HG02763 (cell line): ENCODE measurements around the gene HOXB8.
A peak's percentile ranks its signal among the peaks of the same experiment; 100 is the strongest.

Experiments
- ATAC-seq: cut with Tn5 transposase; IDR thresholded peaks from one replicate; pipeline ENCODE4 v1.9.1; 2021; ENCODE audit warnings: mild to moderate bottlenecking, moderate library complexity; ENCODE audit not compliant: unreplicated experiment

The HOXB8 gene

DNA sequence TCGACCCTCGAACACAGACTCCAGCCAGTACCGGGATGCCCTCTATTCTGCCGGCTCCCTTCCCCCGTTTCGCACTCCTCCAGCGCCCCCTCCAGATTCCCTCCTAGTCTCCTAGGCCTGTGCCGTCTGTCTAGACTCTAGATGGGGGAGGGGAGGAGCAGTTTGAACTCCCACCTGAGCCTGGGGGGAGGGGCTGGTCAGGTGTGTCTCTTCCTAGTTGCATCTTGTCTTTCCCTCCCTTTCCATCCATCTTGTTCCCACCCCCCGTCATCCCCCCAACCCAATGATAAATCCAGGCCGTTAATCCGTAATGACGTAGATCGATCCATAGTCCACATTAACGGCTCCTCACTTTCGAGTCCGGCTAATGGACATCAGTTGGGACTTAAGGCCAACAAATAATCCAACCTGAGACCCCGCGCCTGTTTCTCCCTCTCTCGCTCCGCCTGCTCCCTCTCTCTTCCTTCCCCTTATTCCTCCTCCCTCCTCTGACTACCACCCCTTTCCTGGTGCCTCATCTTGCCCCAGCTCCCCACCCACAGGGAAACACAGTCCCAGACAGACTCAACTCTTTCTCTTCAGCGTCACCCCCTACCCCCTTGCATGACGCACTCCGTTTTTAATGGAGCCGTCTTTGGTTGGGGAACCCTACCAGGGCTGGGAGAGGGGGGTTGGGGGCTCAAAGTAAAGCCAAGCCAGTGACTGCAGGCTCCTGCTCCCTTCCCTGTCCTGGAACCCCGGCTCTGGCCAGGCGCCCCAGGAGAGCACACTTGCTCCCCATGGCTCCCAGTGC is 18.2 kb downstream of the HOXB8 start:
- ATAC-seq, result no peak

DNA sequence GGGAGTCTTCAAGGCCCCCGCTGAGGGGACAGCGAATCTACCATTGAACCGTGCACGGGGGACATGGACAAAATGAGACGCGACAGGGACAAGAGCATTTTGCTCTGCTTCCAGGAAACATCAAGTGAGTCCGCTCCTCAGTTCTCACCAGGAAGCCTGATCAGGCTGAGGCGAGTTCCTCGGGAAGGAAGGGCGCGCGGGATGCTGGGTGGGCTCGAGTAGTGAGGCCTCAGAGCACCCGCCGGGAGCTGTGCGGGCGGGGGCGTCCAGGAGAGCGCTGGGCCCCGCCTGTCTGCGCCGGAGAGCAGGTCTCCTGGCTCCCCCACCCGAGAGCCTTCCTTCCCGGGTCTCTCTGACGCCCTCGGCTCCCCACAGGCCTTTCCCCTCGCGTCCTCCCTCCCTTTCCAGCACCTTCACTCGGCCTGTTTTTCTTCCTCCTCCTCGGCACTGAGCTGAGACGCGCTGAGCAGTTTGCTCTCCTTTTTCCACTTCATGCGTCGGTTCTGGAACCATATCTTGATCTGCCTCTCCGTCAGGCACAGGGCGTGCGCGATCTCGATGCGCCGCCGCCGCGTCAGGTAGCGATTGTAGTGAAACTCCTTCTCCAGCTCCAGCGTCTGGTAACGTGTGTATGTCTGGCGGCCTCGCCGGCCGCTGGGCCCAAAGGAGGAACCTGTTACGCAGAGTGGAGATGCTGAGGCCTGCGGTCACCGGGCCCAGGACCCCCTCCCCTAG is 18.9 kb downstream of the HOXB8 start:
- no peak for ATAC-seq

DNA sequence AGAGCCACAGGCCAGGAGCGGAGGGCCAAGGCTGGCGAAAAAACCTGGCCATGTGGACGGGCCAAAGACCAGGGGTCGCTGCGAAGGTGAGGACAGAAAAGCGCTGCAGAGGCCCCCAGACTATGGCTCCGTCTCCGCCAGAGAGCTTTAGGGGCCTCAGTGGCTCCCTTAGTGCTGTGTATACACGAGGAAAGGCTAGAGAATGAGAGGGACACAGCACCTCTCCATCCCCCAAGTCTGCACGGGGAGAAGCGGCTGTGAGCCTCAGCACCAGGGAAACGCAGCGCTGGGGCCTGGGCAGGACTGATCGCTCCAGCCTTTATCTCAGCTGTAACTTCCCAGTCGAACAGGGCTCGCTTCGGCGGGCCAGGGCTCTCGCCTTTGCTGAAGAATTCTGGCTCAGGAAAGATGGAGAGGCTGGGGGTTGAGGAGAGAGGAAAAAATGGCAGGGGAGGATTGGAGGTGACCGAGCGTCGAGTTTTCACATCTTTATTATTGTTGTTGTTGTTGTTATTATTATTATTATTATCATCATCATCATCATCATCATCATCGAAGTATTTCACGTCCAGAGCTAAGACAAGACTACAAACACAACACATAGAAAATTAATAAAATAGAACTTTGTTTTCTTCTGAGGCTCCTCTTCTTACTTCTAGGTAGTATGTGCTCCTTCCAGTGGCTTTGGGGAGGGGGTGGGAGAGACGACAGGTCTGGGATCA is 19.7 kb downstream of the HOXB8 start:
- no peak for ATAC-seq

DNA sequence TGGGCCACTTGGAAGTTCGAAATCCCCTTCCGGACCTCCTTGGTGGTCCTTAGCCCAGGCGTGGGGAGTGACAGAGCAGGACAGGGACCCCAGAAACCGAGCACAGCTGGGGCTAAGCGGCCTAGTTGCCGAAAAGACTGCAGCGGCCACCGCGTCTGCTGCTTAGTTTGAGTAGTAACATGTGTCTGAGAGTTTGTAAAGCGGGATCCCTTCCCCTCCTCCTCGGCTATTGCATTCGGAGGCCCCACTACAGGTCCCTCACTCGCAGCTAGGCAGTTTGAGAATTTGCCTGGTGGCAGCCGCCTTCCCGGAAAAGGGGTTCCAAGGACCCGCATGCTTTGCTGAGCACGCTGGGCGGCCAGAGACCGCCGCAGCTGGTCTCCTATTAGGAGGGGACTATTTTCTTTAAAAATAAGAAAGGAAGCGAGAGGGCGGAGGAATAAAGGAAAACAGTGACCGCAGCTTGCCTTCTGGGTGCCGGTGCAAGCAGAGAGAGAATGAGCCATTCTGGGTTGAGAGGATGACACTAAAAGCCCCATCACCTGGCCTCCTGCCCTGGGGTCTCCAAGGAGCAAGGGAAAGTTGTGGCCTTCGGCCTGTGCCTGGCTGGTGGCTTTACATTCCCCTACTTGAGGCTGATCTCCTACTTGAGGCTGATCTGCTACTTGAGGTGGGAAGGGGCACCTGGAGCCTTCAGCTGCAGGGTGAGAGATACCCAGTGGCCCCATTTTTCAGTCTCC is 20.4 kb downstream of the HOXB8 start:
- ATAC-seq, result no peak

DNA sequence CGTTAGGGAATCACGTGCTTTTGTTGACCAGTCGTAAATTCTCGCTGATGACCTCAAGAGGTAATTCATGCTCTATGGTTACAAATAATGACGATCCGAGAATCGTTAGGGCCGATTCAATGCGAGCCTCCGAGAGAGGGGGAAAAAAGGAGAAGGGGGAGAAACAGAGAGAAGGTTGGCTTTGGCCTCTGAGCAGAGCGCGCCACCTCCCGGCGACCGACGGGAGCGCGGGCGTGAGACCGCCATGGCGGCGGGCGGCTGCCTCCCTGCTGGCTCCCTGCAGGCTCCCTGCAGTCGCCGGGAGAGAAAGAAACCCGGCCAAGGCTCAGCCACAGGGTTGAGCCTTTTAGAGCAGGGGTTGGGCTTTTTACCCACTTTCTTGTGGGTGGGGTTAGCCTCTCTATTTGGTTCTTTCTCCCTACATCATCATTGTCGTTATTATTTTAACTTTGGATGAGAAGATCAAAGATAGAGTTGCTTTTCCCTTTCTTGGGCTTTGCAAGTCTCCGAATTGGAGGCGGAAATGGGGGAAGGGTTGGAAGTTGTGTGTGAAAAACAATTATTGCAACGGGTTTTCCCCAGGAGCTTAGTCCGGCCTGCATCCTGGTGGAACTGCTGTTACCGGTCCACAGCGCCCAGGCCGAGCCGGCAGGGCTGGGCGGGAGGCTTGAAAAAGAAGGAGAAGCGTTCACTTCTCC is 21.1 kb downstream of the HOXB8 start:
- ATAC-seq, result peak; percentile 47

DNA sequence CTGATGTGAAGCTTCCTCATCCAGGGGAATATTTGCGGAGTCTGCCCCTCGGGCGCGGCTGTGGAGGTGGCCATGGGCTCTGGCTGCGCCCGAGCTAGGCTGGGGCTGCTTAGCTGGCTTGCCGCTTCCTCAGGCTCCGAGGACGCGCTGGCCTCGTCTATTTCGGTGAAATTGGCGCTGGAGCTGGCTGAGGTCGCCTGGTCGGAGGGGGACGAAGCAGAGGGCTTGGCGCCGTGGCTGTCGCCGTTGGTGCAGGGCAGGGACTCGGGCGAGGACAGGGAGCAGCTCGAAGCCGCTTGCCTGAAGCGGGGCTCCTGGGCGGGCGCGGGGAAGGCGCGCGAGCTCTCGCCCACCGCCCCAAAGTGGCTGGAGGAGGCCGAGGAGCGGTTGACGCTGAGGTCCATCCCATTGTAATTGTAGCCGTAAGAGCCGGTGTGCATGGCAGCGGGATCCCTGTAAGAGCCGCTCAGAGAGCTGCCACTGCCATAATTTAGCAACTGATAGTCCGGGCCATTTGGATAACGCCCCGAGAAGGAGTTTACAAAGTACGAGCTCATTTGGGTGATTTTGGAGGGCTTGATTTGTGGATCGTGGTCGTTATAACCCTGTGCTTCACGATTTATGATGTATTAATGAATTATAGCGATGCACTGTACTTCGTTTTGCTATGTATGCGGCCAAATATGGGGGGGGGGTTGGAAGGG is 21.8 kb downstream of the HOXB8 start, which contains the start of gene HOXB5:
Gene HOXB5 (minus strand): TSS at position 654 of the 704 bp plus-strand sequence. CDS start 97 bp downstream, at position 557.
- no peak for ATAC-seq

DNA sequence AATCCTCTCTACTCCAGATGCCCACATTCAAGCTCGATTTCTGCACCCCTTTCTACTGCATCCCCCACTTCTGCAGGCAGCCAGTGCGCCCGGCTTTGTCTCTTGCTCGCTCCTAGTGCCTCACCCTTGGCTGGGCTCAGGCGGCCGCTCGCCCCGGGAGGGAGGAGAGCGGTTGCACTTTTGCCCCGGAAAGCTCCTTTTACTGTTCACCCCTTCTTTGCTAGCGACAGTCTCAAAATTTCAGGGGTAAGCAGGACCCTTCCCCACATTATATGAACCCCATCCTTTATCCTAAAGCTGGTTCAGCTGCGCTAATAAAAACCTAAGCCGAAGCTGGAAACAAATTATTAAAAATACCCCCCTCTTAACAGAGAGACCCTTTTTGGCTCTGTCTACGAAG is 22.5 kb downstream of the HOXB8 start:
- no peak for ATAC-seq

DNA sequence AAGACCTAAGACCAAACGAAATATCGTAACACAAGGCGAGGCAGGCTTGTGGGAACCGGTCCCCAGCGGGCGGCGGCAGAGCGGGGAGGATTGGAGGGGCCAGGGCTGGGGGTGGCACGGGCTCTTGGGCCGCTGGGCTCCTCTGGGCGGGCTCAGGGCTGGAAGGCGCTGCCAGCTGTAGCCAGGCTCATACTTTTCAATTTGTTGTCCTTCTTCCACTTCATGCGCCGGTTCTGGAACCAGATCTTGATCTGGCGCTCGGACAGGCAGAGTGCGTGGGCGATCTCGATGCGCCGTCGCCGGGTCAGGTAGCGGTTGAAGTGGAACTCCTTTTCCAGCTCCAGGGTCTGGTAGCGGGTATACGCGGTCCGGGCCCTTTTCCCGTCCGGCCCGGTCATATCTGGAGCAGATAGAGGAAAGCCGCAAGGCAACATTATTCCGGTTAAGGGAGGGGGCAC is 23.0 kb downstream of the HOXB8 start:
- no peak for ATAC-seq

DNA sequence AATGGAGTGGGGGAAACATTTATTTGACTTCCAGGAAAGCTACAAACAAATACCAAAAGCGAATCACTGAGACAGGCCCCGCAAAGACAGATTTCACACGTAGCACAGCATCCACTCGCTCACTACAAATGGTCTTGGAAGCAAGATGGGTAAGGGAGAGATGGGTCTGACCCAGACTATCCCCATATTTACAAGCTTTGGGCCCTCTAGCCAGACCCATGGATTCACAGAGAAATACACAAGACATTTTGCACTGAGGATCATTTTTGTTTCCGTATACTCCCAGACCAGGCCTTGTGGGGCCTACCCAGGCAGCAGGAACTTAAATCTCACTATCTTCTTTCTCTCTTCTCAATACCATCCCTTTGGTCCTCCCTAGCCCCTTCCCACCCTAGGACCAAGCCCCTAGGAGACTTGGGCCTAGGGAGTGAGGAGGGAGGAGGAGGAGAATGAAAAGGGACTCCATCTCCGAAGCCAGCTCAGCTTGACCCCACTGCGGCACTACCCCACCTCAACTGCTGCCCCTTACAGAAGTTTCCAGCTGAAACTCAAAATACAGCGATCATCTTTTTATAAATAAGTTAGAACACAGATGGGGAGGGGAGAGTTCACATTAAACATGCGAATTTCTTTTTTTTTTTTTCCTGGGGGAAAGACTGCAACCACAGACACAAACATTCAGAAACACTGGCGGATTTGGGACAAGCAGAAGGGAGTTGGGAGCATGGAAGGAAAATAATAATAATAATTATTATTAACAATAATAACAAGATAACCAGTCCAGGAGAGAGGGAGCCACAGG is 23.6 kb downstream of the HOXB8 start:
- no peak for ATAC-seq

DNA sequence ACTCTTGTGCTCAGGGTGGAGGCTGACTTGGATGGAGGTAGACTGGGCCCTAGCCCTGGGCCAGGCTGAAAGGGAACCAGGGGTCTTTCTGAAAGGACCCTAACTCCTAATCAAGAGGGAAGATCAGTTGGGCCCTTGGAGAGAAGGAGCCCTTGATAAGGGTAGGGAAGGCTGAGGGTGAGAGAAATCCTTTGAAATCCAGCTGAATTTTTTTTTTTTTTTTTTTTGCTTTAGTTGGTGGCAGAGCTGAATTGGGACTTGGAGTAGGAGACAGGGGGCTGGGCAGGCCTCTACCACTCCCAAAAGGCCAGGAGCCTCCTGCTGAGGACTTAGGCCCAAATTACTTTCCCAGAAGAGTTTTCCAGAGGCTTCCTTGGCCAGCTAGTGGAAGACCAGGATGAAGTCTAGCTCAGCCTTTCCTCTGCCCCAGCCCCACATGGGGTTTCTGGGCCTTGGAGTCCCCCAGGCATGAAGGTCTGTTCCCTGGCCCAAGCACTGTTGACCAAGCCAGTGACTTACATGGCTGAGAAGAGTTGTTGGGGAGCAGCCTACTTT is 24.4 kb downstream of the HOXB8 start:
- no peak for ATAC-seq

DNA sequence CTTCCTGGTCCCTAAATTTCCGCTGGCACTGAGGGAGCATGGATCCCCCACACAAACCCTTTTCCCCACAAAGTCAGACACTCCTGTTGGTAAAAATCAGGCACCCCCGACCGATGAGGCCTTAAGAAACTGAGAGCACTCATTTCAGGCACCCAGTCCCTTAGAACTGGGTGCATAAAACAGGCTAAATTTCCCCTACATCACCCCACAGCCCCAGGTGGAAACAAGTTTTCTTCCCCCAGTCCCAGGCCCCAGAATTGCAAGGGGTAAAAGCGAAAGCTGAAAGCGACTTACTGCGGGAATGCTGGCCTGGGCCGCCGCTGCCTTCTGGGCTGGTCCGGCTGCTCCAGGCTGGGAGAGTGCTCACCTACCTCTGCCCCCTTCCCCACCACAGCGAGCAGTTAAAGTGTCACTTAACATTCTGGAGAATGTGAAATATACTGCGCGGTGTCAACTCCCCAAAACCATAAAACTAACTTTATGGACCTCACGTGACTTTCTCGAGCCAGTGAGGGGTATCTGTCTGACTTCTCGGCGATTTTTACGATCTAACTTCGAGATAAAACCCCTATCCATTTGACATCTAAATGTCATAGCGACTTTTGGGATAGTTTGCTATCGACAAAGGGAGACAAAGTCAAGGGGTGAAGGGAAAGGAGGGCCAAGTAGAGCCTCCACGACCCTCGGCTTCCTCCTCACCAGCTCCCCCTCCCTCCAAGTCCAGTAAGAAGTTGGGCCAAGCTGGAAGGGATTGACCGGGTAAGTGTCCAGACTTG is 25.1 kb downstream of the HOXB8 start, which contains the start of gene HOXB3:
Gene HOXB3 (minus strand): TSS at position 411 of the 776 bp plus-strand sequence. CDS start 37,767 bp downstream, outside the sequence.
- no peak for ATAC-seq

DNA sequence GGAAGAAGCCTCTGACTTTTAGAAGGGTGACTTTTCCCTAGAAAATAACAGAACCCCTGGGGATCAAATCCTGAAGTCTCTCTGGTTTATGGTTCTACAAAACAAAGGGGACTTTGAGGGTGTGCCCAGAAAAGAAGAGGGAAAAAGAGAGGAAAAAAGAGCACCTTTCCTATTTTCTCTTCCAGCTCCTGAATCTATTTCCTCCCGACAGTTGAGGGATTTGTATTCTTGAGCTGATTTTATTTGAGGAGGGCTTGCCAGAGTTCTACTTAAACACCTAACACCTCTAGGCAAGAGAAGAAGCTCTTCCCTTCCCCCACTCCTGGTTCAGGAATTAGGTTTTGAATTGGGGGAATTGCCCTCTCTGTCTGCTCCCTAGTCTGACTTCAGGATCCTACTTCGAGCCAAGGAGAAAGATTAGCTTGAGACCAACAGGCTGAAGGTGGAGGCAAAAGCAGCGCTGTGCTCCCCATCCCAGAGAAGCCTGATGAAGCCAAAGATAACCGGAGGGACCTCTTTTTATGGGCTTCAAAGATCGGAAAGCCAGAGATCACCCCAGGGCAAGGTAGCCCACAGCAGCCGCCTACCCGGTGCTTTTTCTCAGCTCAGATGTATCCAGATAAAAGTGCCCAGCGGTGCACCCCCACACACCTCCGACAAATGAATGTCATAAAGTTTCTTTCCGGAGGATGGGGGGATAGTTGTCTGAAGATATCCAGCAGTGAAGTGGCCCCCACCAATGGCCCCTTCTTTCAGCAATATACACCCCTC is 25.8 kb downstream of the HOXB8 start:
- no peak for ATAC-seq

DNA sequence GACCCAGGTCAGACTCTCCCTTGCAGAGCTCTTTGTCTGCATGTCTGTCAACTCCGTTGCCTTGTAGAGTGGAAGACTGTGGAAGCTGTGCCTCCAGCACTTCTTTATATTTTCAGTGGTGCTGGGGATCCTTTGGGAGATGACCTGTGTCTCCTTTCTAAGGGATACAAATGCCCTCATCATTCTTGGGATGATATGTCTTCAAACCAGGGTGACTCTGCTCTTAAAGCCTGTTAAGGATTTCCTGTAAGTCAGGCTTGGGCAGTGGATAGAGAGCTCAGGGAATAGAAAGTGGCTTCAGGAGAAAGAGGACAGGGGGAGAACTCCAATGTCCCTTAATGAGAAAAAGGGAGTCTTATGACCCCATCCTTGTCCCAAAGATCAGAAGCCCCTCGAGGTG is 26.6 kb downstream of the HOXB8 start:
- no peak for ATAC-seq

DNA sequence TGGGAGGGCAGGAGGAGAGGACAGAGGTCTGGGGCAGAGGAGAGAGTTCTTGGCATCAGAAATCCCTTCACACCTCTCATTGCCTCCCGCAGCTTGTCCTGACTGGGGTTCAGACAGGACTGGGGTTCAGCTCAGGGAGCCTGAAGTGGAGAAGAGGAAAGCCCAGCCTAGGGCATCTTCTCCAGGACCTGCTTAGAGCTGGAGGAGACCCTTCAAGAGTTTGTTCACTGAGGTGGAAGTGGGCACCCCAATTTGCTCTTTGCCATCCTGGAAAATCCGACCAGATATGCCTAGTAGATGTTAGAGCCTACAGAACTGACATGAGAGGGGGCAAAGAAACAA is 27.0 kb downstream of the HOXB8 start:
- no peak for ATAC-seq

DNA sequence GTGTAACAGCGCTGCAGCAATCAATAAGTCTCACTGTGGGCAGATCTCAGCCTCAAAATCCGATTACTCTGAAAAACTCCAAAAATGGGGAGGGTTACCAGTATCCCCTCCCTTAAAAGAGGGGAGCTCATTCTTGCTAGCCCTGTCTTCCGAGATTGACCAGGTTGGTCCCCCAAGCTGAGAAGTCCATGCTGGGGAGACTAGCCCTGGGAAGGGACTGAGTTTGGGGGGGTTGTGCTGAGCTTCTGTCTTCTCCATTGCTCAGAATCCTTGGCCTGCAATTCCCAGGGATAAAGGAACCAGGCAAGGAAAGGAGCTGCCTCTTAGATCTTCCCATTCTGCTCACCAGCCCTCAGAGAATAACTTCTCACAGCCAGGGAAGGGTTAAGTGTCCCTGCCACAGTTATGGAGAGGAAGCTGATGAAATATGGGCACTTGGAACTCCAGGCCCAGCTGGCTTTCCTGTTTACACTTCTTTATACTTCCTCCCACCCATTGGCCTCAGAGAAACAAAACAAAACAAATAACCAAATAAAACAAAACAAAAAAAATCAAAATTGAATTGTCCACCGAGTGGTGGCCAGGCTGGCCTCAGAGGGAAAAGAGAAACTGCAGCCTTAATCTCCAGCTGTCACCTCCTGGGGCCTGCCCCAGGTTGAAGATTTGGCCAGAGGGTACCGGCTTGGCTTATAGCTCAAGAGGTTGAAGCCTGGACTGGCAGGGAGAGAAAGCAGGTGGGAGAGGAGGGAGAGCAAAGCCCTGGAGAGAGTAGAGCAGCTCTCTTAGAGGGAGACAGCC is 27.6 kb downstream of the HOXB8 start:
- no peak for ATAC-seq
